ENCODE measurements around the gene ABCB8.
A peak's percentile ranks its signal among the peaks of the same experiment; 100 is the strongest.

ABCB8 gene

GRCh38 chr7:151013356-151013732, 14.9 kb upstream of the ABCB8 start:
- no peak for DNase-seq (ENCODE audit: low read depth)
- no peak overlapping the region for H3K4me3 ChIP-seq (ENCODE audit: low read length)
- no peak for TF ChIP-seq CTCF (IDR thresholded peaks at IDR 0.05; ENCODE audit: insufficient read depth, low read depth, low read length, missing control alignments)

- TF ChIP-seq CTCF (IDR thresholded peaks at IDR 0.05; ENCODE audit: insufficient read depth, low read depth, low read length, missing control alignments): peak; percentile 29
- peak; percentile 32 for DNase-seq (ENCODE audit: low read depth)
- peak overlapping the region; percentile 28 for H3K4me3 ChIP-seq (ENCODE audit: low read length)
Measured at GRCh38 chr7:151013733-151014497, 14.3 kb upstream of the ABCB8 start.

GRCh38 chr7:151014950-151015349, 13.3 kb upstream of the ABCB8 start:
- no peak for TF ChIP-seq CTCF (IDR thresholded peaks at IDR 0.05; ENCODE audit: insufficient read depth, low read depth, low read length, missing control alignments)
- H3K4me3 ChIP-seq (ENCODE audit: low read length): no peak overlapping the region
- peak; percentile 69 for DNase-seq (ENCODE audit: low read depth)

- TF ChIP-seq CTCF (IDR thresholded peaks at IDR 0.05; ENCODE audit: insufficient read depth, low read depth, low read length, missing control alignments): no peak
- H3K4me3 ChIP-seq (ENCODE audit: low read length): no peak overlapping the region
- DNase-seq (ENCODE audit: low read depth): no peak
Measured at GRCh38 chr7:151015967-151016366, 12.3 kb upstream of the ABCB8 start.

- DNase-seq (ENCODE audit: low read depth): no peak
- no peak for TF ChIP-seq CTCF (IDR thresholded peaks at IDR 0.05; ENCODE audit: insufficient read depth, low read depth, low read length, missing control alignments)
- no peak overlapping the region for H3K4me3 ChIP-seq (ENCODE audit: low read length)
Measured at GRCh38 chr7:151016505-151016904, 11.7 kb upstream of the ABCB8 start.

- DNase-seq (ENCODE audit: low read depth): no peak
- no peak for TF ChIP-seq CTCF (IDR thresholded peaks at IDR 0.05; ENCODE audit: insufficient read depth, low read depth, low read length, missing control alignments)
- no peak overlapping the region for H3K4me3 ChIP-seq (ENCODE audit: low read length)
Measured at GRCh38 chr7:151016942-151017341, 11.3 kb upstream of the ABCB8 start.

- no peak for DNase-seq (ENCODE audit: low read depth)
- no peak overlapping the region for H3K4me3 ChIP-seq (ENCODE audit: low read length)
- TF ChIP-seq CTCF (IDR thresholded peaks at IDR 0.05; ENCODE audit: insufficient read depth, low read depth, low read length, missing control alignments): no peak
Measured at GRCh38 chr7:151017370-151017952, 10.8 kb upstream of the ABCB8 start.
